Ecto neural progenitor cell (in vitro differentiated cells): ENCODE data around the gene TARS2.

ENCODE experiments used
- DNase-seq: peaks from one replicate; pipeline ENCODE4 v3.0.0-alpha.2; 2018; ENCODE audit warnings: low spot score

Gene TARS2

GRCh38 chr1:150555198-150555970 lies 68.2 kb downstream of the TARS2 start:
- DNase-seq = no peak

- DNase-seq = peak; percentile 60
These were observed 69.0 kb downstream of the TARS2 start for GRCh38 chr1:150555971-150556865.

- no peak for DNase-seq
These were observed 69.9 kb downstream of the TARS2 start for GRCh38 chr1:150557065-150557600.
